Measurements from ENCODE around the gene FAU. TPM values are rescaled to one million over a fixed set of nuclear protein-coding genes. Genes with fewer than 3 reads are reported as not detected.
A peak's percentile ranks its signal among the peaks of the same experiment; 100 is the strongest.

FAU gene
- total RNA-seq, 1 experiment from 2014 or later: 835 TPM

DNA sequence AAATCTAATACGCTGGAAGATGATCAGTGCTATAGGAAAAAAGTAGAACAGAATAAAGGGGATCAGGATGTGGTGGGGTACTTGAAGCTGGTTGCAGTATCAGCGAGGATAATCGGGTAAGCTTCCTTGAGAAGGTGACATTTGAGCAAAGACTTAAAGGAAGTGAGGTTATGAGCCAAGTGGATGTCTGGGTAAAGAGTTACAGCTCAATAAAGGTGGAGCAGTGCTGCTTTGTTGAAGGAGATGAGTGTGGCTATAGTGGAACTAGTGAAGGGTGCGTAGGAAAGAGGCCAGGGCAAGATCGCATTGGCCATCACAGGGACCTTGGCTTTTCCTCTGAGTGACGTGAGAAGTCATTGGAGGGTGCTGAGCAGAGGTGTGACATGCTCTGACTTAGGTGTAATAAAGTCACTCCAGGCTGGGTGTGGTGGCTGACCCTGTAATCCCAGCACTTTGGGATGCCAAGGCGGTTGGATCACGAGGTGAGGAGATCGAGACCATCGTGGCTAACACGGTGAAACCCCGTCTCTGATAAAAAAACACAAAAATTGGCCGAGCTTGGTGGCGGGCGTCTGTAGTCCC is 14.7 kb upstream of the FAU start:
- no peak for DNase-seq (ENCODE audit: low spot score)

DNA sequence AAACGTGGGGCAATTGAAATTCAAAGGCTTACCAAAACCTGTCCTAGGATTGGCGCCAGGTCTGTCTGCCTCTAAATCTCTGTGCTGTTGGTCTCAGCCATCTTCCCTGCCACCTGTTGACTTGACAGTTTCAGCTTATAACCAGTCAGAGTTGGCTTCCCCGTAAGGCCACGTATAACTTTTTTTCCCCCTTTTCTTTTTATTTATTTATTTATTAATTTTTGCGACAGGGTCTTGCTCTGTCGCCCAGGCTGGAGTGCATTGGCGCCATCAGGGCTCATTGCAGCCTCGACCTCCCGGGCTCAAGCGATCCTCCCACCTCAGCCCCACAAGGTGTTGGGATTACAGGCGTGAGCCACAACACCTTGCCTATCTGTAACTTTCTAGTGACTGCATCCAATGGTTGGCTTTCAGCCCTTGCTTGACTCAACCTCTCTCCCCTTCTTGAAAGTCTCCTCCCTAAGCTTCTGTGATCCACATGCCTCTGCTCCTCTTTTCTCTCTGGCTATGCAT is 13.8 kb upstream of the FAU start:
- no peak for DNase-seq (ENCODE audit: low spot score)

DNA sequence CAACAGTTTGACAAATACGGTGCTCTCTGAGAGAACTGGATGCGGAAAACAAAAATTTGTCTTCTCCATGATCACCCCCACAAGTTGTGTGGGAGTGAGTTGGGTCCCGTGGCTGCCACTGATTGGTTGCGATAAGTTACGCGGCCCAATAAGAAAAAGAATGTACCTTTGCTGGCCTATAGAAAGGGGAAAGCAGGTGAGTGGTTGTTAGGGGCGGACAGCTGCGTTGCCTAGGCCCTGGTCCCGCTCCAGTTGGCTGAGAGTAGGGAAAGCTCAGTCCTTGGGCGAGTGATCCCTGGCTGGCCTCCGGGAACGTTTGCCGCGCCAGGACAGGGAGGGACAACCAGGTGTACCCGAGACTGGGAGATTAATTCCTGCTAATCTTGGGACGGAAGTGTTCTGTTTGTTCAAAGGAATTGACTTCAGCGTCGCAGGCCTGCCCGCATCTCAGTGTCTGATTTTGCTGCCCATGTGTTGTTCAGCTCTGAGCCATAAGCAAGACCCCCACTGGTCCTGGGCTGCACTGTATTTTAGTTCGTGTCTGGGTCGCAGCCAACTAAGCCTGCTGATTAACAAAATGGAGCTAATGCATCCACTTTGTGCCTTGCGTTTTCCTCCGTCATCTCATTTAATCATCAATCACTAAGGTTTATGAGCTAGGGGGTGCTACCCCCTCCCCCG is 13.2 kb upstream of the FAU start:
- DNase-seq (ENCODE audit: low spot score): peak; percentile 99

DNA sequence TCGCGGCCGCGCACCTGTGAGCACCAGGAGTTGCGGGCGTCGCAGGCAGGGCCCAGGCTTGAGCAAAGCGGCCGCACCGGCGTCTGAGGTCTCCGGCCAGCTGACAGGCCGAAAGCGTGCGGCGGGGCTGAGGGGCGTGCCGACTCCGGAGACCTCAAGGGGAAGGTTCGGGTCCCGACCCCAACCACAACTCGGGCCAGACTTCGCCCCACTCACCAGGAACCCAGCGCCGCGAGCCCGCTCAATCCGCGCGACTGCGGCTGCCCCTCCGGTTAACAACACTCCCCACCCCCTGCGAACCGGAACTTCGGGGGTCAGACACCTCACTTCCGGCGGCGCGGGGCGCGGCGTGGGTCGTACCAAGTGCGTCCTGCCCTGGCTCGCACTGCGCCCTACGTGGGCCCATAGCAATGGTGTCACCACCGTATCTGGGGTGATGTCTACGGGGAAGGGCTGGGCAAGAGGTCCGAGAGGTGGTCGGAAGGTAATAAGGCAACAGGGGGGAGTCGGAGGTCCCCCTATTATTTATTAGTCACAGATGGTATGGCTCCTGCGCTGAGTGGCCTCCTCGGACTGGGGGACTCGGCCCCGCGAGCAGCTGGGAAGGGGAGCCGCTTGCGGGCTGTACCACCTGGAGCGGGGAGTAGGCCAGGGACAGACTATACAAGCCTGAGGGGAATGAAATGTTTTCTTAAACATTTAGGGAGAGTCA is 12.5 kb upstream of the FAU start, which contains the start of gene SYVN1:
TSS of gene SYVN1 (minus strand) at position 280 of the 712 bp plus-strand sequence. CDS start 918 bp downstream, outside the sequence.
- DNase-seq (ENCODE audit: low spot score): peak; percentile 96

DNA sequence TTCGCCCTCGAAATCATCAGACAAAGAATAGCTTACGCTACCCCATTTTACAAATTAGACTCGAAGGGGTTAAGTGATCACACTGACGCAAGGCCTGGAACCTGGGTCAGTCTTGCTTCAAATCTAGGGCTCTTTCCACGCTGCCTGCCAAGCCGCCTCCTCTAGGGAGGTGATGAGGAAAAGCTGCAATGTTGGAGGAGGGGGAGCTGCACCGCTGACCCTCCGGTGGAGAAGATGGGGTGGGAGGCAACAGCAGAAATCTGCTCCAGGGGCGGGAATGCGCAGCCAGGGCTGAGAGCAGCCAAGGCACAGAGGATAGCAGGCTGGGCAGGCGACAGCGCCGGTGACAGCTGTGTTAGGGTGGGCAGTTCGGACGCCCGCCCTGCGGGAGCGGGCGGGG is 11.8 kb upstream of the FAU start:
- peak; percentile 36 for DNase-seq (ENCODE audit: low spot score)

DNA sequence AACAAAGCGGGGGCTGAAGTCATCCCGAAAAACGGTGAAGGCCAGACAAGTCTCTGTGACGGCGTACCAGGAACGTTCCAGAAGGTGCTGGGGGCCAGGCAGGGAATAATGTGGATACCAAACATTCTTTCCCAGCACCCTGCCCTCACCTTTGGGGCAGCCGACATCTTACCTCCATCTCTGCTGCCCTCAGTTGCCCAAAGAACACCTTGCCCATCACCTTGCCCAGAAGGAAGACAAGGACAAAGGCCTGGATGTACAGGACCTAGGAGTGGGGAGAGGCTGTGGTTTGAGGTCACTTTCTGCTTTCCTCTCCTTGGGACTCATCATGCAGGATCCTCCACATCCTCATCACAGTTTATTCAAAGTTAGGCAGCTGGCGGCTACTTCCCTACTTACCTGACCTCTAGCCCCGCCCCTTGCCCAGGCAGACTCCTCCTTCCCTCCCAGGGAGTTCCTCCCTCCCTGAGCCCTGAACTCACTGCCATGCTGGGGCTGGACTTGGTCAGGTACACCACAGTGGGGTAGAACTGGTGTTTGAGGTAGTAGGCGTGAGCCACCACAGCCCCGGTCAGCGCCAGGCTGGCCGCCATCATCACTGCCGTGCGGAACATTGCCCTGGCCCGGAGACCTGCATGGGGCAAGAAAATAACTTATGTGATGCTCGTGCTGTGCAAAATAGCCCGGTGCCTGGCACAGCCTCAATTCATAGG is 11.2 kb upstream of the FAU start:
- DNase-seq (ENCODE audit: low spot score): peak; percentile 75

DNA sequence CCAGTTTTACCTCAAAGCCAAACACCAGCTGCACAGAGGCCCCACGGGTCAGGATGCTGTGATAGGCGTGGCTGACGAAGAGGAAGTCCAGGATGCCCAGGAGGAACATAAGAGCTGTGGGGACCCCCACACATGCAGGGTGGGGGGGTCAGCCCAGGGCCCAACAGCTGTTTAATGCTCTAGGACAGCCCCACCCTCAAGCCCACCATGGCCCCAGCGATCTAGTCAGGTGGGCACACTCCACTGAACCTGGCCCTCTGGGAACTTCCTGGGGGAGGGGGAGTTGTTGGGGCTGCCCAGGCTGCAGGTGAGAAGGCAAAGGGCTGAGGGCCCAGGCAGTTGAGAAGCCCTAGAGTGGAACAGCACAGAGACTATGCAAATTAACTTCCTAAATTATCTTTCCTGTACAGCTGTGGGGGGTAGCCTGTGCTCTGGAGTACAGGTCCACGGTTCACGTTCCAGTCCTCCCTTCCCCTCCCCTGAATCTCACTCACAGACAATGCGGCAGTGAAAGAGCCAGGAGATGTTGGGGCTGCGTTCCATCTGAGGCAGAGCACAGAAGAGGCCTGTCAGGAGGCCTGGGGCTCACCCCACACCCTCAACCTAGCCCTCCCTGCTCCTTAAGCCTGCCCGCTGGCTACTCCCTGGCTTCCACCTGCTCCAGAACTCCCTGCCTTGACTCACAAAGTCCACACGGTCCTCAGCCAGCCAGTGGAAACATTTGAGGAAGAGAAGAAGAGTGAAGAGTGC is 10.5 kb upstream of the FAU start:
- no peak for DNase-seq (ENCODE audit: low spot score)

DNA sequence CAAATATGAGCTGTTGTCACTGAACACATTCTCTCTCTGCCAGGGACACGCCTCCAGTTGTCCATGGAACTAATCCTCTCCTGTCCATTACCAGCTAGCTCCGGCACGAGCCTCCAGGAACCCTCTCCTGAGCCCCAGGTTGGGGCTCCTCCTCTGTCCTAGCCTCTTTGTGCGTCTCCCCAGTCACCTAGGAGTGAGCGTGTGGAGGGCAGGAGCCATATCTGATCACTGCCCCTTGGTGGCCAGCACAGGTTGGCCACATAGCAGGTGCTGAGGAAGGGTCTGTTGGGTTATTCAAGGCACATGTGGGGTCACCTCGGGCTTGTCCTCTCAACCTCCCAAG is 9.9 kb upstream of the FAU start:
- DNase-seq (ENCODE audit: low spot score): no peak

DNA sequence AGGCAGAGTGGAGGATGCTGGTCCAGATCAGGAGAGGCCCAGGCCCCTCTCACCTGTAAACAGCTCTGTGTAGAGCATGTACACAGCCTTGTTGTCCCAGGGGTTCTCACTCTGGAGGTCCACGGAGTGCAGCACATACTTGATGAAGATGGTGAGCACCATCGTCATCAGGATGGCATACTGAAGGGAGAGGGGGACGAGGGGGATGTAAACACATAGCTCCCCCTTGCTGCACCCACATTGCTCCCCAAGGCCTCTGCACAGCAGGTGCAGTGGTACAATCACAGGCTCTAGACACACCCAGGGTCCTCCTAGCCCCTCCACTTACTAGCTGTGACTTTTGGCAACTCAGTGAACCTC is 9.5 kb upstream of the FAU start:
- DNase-seq (ENCODE audit: low spot score): no peak

DNA sequence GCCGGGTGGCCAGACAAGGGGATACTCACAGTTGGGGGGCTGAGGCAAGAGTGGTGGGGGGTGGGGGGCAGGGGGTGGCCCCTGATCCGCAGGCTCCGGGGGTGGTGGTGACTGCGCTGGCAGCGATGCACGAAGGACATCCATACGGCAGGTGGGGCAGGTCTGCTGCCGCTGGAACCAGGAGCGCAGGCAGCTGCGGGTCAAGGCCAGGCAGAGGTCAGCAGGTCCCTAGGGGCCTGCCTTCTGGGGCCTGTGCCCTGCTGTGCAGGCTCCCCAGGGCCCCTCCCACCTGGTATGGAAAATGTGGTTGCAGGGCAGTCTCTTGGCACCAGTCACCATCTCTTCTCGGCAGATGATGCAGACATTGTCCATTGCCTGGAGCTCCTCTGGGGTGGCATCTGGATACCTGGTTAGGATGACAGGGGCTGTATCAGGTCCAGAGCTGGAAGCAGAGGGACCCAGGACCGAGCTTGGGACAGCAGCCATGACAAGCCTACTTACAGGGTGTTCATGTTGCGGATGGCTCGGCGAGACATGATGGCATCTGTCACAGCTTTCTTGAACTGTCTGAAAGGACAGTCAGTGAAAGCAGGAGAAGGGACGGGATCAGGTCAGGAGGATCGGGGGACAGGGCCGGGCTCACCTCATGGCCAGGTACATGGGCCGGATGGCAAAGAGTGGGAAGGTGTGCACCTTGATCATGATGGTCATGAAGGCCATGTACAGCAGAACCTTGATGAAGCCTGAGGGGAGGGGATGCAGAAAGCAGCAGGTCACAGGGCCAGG is 8.9 kb upstream of the FAU start:
- DNase-seq (ENCODE audit: low spot score): no peak

DNA sequence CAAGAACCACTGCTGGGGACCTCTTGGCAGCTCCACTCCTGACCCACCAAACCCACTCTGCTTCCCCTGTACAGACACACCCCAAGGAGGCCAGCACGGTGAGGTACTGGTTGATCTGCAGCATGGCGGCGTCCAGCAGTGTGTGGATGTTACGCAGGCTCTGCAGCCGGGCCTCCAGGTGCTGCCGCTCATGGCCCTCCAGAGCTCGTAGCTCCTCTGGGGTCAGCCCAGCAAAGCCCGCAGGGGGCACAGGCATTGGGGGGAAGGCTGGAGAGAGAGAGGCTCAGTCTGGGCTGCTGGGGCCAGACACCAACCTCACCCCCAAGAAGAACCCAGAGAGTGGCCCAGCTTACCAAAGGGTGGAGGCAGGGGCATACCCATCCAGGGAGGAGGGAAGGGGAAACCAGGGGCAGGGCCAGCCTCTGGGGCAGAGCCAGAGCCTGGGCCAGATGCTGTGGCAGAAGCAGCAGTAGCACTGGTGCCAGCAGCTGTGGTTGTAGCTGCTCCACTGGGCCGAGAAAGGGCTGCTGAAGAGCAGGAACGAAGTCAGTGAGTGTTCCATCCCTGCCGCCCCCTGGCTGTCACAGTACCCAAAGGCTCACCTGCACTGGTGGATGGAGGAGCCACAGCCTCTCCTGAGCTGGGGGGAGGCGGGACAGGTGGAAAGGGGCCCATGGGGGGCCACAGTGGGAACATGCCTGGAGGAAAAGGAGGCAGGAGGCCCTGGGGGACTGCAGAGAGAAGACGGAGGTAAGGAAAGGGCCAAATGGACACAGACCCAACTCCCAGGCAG is 7.9 kb upstream of the FAU start:
- DNase-seq (ENCODE audit: low spot score): no peak

DNA sequence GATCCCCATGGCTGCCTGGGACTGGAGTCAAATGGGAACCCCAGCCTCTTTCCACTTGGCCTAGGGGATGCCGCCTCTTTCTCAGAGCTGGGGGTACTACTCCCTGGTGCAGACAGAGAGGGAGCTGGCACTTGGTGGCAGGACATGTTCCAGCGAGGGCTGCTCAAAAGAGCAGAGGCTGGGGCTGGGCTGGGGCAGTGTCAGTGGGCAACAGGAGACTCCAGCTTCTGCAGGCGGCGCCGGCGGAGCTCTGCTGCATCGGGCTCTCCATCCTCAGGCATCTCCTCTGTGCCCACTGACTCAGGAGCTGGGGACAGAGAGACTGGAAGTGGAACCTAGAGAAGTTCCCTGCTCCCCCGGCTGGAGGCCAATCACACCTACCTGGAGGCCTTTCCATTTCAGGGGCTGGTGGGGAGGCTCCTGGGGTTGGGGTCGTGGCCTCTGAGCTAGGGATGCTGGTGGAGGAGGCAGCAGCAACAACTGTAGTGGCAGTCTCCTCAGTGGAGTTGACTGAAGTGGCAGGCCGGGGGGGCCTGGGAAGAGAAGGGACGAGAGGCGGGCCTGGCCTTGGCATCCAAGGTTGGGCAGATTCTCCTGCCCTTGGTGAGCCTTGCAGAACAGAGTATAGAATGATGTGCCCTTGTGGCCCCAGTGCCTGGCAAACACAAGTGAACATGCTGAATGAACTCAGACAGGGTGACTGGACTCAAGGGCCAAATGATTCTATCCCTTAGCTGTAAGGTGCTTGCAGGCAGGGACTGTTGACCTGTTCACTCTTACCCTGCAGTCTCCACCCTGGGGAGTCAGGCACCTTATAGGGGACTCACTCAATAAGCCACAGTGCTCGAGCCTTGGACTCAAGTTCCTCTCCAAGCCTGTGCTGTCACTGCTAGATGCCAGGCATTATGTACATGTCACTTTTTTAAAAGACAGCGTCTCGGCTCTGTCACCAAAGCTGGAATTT is 6.5 kb upstream of the FAU start:
- DNase-seq (ENCODE audit: low spot score): no peak

DNA sequence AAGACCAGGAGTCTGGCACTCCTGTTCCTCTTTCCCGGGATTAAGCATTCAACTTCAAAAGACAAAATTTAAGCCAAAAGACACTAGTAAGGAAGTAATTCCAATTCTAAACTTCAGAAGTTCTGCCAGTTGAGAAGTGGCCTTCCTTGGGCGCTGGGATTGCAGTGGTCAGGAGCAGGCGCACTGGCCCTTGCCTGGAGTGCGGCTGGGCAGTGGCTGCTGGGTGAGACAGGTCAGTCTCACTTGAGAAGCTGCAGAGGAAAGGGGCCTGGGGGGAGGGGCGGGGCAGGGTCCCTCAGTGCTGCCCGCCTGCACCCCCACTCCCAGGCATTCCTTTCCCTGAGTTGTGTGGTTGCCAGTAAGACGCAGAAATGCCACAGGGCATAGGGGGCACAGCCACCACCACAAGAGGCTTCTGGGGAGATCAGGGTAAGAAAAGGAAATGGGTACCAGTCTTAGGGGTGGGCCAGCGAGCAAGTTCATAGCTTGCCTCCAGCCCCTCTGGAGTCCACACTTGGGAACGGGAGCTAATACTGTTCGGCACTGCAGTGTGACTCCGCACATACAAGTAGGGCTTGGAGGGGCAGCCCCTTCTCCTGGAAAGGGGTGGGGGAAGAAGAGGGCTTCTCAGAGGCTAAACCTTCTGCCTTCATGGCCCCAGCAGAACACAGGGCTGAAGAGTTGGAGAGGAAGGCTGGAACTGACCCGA is 5.7 kb upstream of the FAU start:
- DNase-seq (ENCODE audit: low spot score): no peak

DNA sequence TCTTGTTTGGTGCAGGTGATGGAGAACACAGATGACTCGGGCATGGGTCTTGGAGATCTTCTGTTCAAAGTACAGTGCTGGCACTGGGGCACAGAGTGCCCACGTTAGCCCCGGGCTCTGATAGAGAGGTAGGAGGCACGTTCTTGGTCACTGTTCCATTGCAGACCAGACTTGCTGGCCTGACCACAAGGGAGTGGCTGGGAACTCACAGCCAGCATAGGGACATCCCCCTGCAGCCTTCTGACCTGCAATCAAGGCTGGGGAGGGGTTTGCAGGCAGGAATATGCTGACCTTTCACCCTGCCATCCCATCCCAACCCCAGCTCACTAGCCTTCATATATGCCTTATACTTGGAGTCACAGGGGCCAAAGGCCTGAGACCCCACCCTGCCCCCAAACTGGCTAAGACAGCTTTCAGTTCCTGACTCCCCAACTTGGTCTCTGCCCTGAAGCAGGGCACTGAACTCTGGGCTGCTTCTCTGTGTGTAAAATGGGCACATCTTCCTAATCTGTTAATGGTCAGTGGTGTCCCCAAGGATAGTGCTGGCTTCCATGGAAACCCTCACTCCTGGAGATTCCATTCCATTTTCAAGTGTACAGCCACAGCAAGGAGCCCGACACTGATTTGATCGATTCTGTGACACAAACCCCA is 4.8 kb upstream of the FAU start:
- DNase-seq (ENCODE audit: low spot score): no peak

DNA sequence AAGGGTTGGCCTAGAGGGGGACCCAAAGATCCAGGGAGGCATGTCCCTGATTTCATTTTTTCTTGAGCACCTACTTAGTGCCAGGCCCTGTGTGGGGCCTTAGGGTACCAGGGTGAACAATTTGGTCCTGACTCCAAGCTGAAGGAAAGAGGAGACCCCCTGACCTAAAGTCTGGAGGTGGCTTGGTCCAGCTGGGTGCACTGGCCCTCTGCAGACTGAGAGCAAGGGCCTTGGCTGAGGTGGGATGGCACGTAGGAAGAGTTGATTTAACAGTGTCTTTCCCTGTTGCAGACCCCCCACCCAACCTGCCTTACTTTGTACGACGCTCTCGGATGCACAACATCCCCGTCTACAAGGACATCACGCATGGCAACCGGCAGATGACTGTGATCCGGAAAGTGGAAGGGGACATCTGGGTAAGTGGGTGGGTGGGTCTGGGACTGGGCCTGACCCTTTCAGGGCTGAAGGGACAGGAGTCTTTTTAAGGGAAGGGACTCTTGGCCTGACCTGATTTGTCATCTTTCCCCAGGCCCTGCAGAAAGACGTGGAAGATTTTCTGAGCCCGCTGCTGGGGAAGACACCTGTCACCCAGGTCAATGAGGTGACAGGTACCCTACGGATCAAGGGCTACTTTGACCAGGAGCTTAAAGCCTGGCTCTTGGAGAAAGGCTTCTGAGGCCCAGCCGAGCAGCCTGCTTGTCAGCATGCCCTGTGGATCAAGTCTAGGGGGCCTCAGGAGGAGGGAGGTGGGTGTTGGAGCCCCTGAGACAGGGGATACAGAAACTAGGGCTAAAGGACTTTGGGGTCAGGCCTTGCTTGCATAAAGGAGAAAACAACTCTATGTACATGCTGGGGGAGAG is 3.5 kb upstream of the FAU start:
- DNase-seq (ENCODE audit: low spot score): no peak

DNA sequence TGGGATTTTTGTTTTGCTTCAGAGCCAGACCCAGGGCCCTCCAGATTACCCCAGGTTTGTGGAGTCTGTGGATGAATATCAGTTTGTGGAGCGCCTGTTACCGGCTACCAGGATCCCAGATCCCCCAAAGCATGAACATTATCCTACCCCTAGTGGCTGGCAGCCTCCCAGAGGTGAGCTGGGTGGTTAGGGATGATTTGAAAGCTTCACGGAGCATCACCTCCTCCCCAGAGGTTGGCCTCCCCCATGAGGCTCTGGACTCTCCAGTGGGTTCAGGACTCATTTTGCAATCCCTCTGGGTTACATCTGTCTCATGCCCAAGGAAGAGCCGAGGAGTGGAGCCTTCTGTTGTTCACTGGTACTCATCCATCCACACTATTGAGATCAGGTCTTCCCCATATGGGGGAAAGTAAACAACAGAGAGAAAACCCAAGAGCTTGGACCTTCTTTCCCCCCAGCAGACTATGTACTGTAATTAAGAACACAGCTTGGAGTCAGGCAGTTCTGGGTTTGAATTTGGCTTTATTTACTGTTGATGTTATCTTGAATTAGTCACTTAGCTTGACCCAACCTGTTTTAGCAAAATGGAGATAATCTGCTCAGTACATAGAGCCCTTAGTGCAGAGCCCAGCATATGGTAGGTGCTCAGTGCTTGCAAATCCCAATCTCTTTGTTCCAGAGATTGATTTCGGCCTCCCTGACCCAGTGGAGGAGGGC is 2.7 kb upstream of the FAU start:
- DNase-seq (ENCODE audit: low spot score): no peak

Measured in HT-29 (cell line).